Measurements from ENCODE around the gene HYOU1.

HYOU1 gene

GRCh38 chr11:118996926-118997626, 59.9 kb downstream of the HYOU1 start:
- Histone ChIP-seq H3K36me3 (ENCODE audit: insufficient read depth, low read length) (peaks cover 33% of the 10 kb centered on the region), H2AFZ (ENCODE audit: low read depth, low read length) (peak overlapping the region; percentile 99), H3K79me2 (ENCODE audit: insufficient read depth, low read length) (peaks cover 52% of the 10 kb centered on the region), H3K4me1 (ENCODE audit: insufficient read depth, low read length) (peaks cover 43% of the 10 kb centered on the region), H3K27ac (ENCODE audit: low read length) (peak overlapping the region; percentile 92), H3K4me3 (ENCODE audit: low read depth in 1 of 2, low read length in 2 of 2) (peak overlapping the region; percentile 53 to 86), H3K9me3 (ENCODE audit: insufficient read depth, low read length, severe bottlenecking) (no peaks in the 10 kb centered on the region), H3K9ac (ENCODE audit: low read depth, low read length) (peak overlapping the region; percentile 72), H3K4me2 (ENCODE audit: insufficient read depth, low read length) (peak overlapping the region; percentile 79), H4K20me1 (ENCODE audit: insufficient read depth, low read length) (no peaks in the 10 kb centered on the region), H3K27me3 (ENCODE audit: insufficient read depth, low read length, poor library complexity) (no peaks in the 10 kb centered on the region)
- DNase-seq (peak; percentile 53), ATAC-seq (ENCODE audit: insufficient read depth, low read depth) (peak; percentile 39)
- no peak for TF ChIP-seq EZH2 (IDR thresholded peaks at IDR 0.05; ENCODE audit: borderline replicate concordance, low read depth, low read length, severe bottlenecking)
- peak; percentile 62 for TF ChIP-seq CTCF (IDR thresholded peaks at IDR 0.05; ENCODE audit: borderline replicate concordance, extremely low read depth, low read length, poor library complexity, severe bottlenecking)

All from DND-41 (cell line).